SH-SY5Y (cell line): ENCODE measurements around the gene NPPA.

Experiments
- GATA2 ChIP-seq: IDR thresholded peaks from 2 replicates; pipeline ENCODE4 v1.6.1; 2011; ENCODE audit warnings: mild to moderate bottlenecking, low read depth, low read length
- GATA3 ChIP-seq: IDR thresholded peaks from 2 replicates; pipeline ENCODE4 v1.6.1; 2011; ENCODE audit warnings: low read depth, mild to moderate bottlenecking, low read length, moderate library complexity

GRCh38 chr1:11836955-11837766, 10.4 kb downstream of the NPPA start:
- TF ChIP-seq GATA3 (no peak), GATA2 (no peak)
